ENCODE results near the gene PLSCR4.

- TF ChIP-seq CTCF (IDR thresholded peaks at IDR 0.05) (no peak), POLR2AphosphoS5 (IDR thresholded peaks at IDR 0.05; ENCODE audit: low read depth, low read length) (no peak), ZBTB33 (IDR thresholded peaks at IDR 0.05; ENCODE audit: borderline replicate concordance, low read depth) (no peak), EP300 (IDR thresholded peaks at IDR 0.05; ENCODE audit: borderline replicate concordance in 1 of 2, low read depth in 1 of 2, low read length in 1 of 2) (no peak), JUND (IDR thresholded peaks at IDR 0.05) (no peak)
These were observed 9.1 kb upstream of the PLSCR4 start for GRCh38 chr3:146259880-146260589.
